K562 (cell line): ENCODE data around the gene LAPTM5. TPM values are rescaled to one million over a fixed set of nuclear protein-coding genes. Genes with fewer than 3 reads are reported as not detected.
A peak's percentile ranks its signal among the peaks of the same experiment; 100 is the strongest.

ENCODE experiments used
- C11orf30 ChIP-seq: fragments of 450-650 bp; IDR thresholded peaks from 2 replicates; pipeline ENCODE4 v1.6.1; 2016; ENCODE audit warnings: low read depth, mild to moderate bottlenecking
- GTF2E2 ChIP-seq: fragments of 200-800 bp; sonication (Bioruptor generic); IDR thresholded peaks from 2 replicates; pipeline ENCODE4 v1.6.1; 2016; ENCODE audit warnings: missing genetic modification characterization, missing compliant biosample characterization
- IFI16 ChIP-seq: fragments of 250-450 bp; sonication (Bioruptor Pico); IDR thresholded peaks from 2 replicates; pipeline ENCODE4 v2.1.2; 2022; ENCODE audit warnings: mild to moderate bottlenecking, inconsistent platforms
- MED1 ChIP-seq: sonication (generic); formaldehyde crosslinking; IDR thresholded peaks from 2 replicates; pipeline ENCODE4 v1.8.1; 2023; ENCODE audit warnings: missing genetic modification reagents, borderline replicate concordance
- MXI1 ChIP-seq: IDR thresholded peaks from 2 replicates; pipeline ENCODE4 v1.6.1; 2011; ENCODE audit warnings: low read depth, mild to moderate bottlenecking, improper control_type of control experiment, low read length
- PHTF2 ChIP-seq: fragments of 250-450 bp; sonication (Bioruptor Pico); IDR thresholded peaks from 2 replicates; pipeline ENCODE4 v1.5.0; 2021; ENCODE audit warnings: mild to moderate bottlenecking
- POLR2A ChIP-seq: fragments of 450-650 bp; conservative IDR thresholded peaks from 2 replicates; pipeline ENCODE4 v1.6.1; 2016
- RBM34 ChIP-seq: fragments of 200-400 bp; formaldehyde crosslinking; IDR thresholded peaks from 2 replicates; pipeline ENCODE4 v1.6.1; 2018; ENCODE audit warnings: low read length, borderline replicate concordance; ENCODE audit not compliant: insufficient read depth
- SETDB1 ChIP-seq: IDR thresholded peaks from one replicate; pipeline ENCODE4 v1.6.1; 2012; ENCODE audit warnings: low read length, control low read depth, inconsistent platforms
- SIRT6 ChIP-seq: IDR thresholded peaks from one replicate; pipeline ENCODE4 v1.6.1; 2012; ENCODE audit warnings: low read depth, mild to moderate bottlenecking, control low read depth, inconsistent platforms, low read length, moderate library complexity
- SMAD3 ChIP-seq: fragments of 450-650 bp; formaldehyde crosslinking; conservative IDR thresholded peaks from 2 replicates; pipeline ENCODE4 v1.4.0; 2020; ENCODE audit warnings: mild to moderate bottlenecking
- TBL1XR1 ChIP-seq, 2 experiments: IDR thresholded peaks; 2 replicates each; pipeline ENCODE4 v1.6.1; 2012; ENCODE audit warnings: improper control_type of control experiment in 2 of 2, low read length in 2 of 2, mild to moderate bottlenecking in 1 of 2
- TBP ChIP-seq: optimal IDR thresholded peaks from 2 replicates; pipeline ENCODE3; 2011; ENCODE audit warnings: low read depth, low read length, improper control_type of control experiment
- ZFP1 ChIP-seq: fragments of 450-650 bp; formaldehyde crosslinking; IDR thresholded peaks from 2 replicates; pipeline ENCODE4 v1.4.0; 2020; ENCODE audit warnings: mild to moderate bottlenecking, mixed read lengths
- ZNF143 ChIP-seq: sonication (generic); formaldehyde crosslinking; IDR thresholded peaks from 2 replicates; pipeline ENCODE4 v1.9.0; 2022; ENCODE audit warnings: mild to moderate bottlenecking, missing genetic modification reagents
- ZNF197 ChIP-seq: fragments of 200-800 bp; sonication (Bioruptor generic); IDR thresholded peaks from 2 replicates; pipeline ENCODE4 v1.6.1; 2016; ENCODE audit warnings: low read depth, missing genetic modification characterization, missing compliant biosample characterization
- polyA plus RNA-seq, 8 experiments: library from polyadenylated mRNA; depleted of rRNA in 4 of 8; stranded (reverse) in 5 of 8; unstranded in 3 of 8; fragments of >200 nt; fragmentation: Nextera tagmentation in 2 of 8; fragmentation: Illumina TruSeq in 1 of 8; extraction: Ambion mirVana in 2 of 8; extraction: Trizol in 1 of 8; gene quantifications; 2 replicates each; pipeline versions ENCODE4 v1.2.1 to v1.2.3, GENCODE V29; 2011 to 2014; ENCODE audit warnings: inconsistent platforms in 1 of 8, missing spikeins in 1 of 8
- total RNA-seq, 7 experiments: library from RNA; depleted of rRNA in 6 of 7; stranded (reverse); fragments of >200 nt in 6 of 7; fragmentation: Illumina TruSeq in 2 of 7; extraction: Trizol in 2 of 7; gene quantifications; 2 replicates each; pipeline versions ENCODE4 v1.2.1 to v1.2.3, GENCODE V29; 2011 to 2021; ENCODE audit warnings: low replicate concordance in 1 of 7
- TF ChIP-seq, protein P1 (sequence below): fragments of 450-650 bp; IDR thresholded peaks from 2 replicates; pipeline ENCODE4 v1.6.1; 2016; ENCODE audit warnings: borderline replicate concordance
- TF ChIP-seq, protein P2 (sequence below): sonication (generic); formaldehyde crosslinking; IDR thresholded peaks from 2 replicates; pipeline ENCODE4 v1.8.0; 2022; ENCODE audit warnings: mild to moderate bottlenecking, missing genetic modification reagents
- TF ChIP-seq, protein P3 (sequence below): IDR thresholded peaks from 3 replicates; pipeline ENCODE4 v1.6.1; 2011; ENCODE audit warnings: borderline replicate concordance, mild to moderate bottlenecking, moderate library complexity; ENCODE audit not compliant: insufficient read length; ENCODE audit errors: extremely low read depth
- TF ChIP-seq, protein P4 (sequence below): fragments of 250-450 bp; sonication (Bioruptor Pico); IDR thresholded peaks from 2 replicates; pipeline ENCODE4 v1.8.0; 2021; ENCODE audit warnings: mild to moderate bottlenecking, moderate library complexity

The LAPTM5 gene
- total and polyA plus RNA-seq, 9 of the 15 experiments (the other 6 are each of a cell fraction or from before 2014, with no cell fraction given), result 2.4 to 47.3 (median 20.3) TPM

DNA sequence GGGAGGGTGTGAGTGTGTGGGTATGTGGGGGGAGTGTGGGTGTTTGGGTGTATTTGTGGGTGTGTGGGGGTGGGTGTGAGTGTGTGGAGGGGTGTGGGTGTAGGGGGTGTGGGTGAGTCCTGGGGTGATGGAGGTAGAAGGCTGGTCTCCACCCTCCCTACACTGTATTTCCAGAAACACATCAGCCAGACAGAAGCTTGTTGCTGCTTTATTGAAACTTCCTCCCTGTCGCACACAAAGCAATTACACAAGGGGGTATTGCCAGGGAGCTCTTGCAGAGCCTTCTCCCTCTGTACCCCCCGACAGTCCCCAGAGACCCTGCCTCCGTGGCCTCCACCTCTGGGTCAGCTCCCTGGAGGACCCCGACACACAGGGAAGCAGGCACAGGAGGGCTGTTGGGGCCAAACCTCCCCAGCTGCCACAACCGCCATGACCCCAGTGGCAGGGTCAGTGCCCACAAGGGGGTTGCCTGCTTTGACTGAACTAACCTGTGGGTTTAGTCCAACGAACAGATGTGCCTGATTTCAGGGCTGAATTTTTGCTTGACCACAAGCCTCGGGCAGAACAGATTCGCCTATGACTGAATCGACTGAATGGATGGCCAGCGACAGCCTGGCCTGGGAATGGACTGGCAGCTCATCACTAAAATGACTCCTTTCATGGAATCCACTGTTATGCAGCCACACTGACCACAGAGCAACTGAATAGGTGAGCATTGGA lies 25.1 kb downstream of the LAPTM5 start (continued):
- TF ChIP-seq SIRT6, result no peak
- TF ChIP-seq RBM34, result no peak
- TF ChIP-seq, protein P1, sequence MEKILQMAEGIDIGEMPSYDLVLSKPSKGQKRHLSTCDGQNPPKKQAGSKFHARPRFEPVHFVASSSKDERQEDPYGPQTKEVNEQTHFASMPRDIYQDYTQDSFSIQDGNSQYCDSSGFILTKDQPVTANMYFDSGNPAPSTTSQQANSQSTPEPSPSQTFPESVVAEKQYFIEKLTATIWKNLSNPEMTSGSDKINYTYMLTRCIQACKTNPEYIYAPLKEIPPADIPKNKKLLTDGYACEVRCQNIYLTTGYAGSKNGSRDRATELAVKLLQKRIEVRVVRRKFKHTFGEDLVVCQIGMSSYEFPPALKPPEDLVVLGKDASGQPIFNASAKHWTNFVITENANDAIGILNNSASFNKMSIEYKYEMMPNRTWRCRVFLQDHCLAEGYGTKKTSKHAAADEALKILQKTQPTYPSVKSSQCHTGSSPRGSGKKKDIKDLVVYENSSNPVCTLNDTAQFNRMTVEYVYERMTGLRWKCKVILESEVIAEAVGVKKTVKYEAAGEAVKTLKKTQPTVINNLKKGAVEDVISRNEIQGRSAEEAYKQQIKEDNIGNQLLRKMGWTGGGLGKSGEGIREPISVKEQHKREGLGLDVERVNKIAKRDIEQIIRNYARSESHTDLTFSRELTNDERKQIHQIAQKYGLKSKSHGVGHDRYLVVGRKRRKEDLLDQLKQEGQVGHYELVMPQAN, result no peak
- TF ChIP-seq, protein P2, sequence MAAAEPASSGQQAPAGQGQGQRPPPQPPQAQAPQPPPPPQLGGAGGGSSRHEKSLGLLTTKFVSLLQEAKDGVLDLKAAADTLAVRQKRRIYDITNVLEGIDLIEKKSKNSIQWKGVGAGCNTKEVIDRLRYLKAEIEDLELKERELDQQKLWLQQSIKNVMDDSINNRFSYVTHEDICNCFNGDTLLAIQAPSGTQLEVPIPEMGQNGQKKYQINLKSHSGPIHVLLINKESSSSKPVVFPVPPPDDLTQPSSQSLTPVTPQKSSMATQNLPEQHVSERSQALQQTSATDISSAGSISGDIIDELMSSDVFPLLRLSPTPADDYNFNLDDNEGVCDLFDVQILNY, result peak; percentile 72; the same call in 1 of the 2 replicates
- TF ChIP-seq, protein P3, sequence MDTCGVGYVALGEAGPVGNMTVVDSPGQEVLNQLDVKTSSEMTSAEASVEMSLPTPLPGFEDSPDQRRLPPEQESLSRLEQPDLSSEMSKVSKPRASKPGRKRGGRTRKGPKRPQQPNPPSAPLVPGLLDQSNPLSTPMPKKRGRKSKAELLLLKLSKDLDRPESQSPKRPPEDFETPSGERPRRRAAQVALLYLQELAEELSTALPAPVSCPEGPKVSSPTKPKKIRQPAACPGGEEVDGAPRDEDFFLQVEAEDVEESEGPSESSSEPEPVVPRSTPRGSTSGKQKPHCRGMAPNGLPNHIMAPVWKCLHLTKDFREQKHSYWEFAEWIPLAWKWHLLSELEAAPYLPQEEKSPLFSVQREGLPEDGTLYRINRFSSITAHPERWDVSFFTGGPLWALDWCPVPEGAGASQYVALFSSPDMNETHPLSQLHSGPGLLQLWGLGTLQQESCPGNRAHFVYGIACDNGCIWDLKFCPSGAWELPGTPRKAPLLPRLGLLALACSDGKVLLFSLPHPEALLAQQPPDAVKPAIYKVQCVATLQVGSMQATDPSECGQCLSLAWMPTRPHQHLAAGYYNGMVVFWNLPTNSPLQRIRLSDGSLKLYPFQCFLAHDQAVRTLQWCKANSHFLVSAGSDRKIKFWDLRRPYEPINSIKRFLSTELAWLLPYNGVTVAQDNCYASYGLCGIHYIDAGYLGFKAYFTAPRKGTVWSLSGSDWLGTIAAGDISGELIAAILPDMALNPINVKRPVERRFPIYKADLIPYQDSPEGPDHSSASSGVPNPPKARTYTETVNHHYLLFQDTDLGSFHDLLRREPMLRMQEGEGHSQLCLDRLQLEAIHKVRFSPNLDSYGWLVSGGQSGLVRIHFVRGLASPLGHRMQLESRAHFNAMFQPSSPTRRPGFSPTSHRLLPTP, result no peak
- no peak for TF ChIP-seq C11orf30
- TF ChIP-seq ZNF143, result no peak
- TF ChIP-seq SETDB1, result no peak
- no peak for TF ChIP-seq MXI1
- no peak for TF ChIP-seq PHTF2 (CRISPR knock-in tag)
- no peak for TF ChIP-seq TBL1XR1 (IDR thresholded peaks at IDR 0.05; ENCODE audit: low read length in 2 of 2)
- no peak for TF ChIP-seq TBP
- TF ChIP-seq POLR2A, result no peak
- TF ChIP-seq IFI16 (CRISPR knock-in tag), result no peak
- TF ChIP-seq ZNF197 (CRISPR knock-in tag), result 0 out of 2 replicates have a peak, but pooled peaks have one; percentile 35
- TF ChIP-seq ZFP1 (CRISPR knock-in tag), result no peak
- TF ChIP-seq, protein P4, sequence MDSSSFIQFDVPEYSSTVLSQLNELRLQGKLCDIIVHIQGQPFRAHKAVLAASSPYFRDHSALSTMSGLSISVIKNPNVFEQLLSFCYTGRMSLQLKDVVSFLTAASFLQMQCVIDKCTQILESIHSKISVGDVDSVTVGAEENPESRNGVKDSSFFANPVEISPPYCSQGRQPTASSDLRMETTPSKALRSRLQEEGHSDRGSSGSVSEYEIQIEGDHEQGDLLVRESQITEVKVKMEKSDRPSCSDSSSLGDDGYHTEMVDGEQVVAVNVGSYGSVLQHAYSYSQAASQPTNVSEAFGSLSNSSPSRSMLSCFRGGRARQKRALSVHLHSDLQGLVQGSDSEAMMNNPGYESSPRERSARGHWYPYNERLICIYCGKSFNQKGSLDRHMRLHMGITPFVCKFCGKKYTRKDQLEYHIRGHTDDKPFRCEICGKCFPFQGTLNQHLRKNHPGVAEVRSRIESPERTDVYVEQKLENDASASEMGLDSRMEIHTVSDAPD (CRISPR knock-in tag), result no peak
- TF ChIP-seq GTF2E2 (tag), result no peak
- 0 out of 2 replicates have a peak, but pooled peaks have one; percentile 19 for TF ChIP-seq SMAD3 (CRISPR knock-in tag)
- no peak for TF ChIP-seq MED1 (CRISPR knock-in tag)
